Spleen (tissue), 11 donors: ENCODE results near the gene OSM. TPM values are rescaled to one million over a fixed set of nuclear protein-coding genes. Genes with fewer than 3 reads are reported as not detected.

Experiments
- DNase-seq: peaks from one replicate; pipeline ENCODE4 v3.0.0-alpha.2; 2020
- H3K27ac ChIP-seq, 8 donors: fragments of 200-600 bp; sonication (generic) in 7 of 8; 1 replicate in 4 of 8; 2 replicates in 4 of 8; pipeline versions ENCODE4 v1.5.0 to v1.8.0; 2016 to 2021; ENCODE audit warnings: inconsistent platforms in 4 of 8, mild to moderate bottlenecking in 4 of 8, moderate library complexity in 1 of 8
- H3K27me3 ChIP-seq, 7 donors: fragments of 200-600 bp; sonication (generic) in 6 of 7; replicated peaks in 1 of 7; 1 replicate in 4 of 7; 2 replicates in 3 of 7; pipeline versions ENCODE4 v1.5.0 to v1.8.0; 2016 to 2021; ENCODE audit warnings: inconsistent platforms in 3 of 7, mild to moderate bottlenecking in 1 of 7
- H3K36me3 ChIP-seq, 6 donors: fragments of 200-600 bp; sonication (generic) in 5 of 6; 1 replicate in 4 of 6; 2 replicates in 2 of 6; pipeline versions ENCODE4 v1.5.0 to v1.8.0; 2016 to 2021; ENCODE audit warnings: inconsistent platforms in 2 of 6
- H3K4me1 ChIP-seq, 6 donors: fragments of 200-600 bp; sonication (generic) in 5 of 6; 1 replicate in 3 of 6; 2 replicates in 3 of 6; pipeline versions ENCODE4 v1.5.0 to v1.8.0; 2016 to 2021; ENCODE audit warnings: inconsistent platforms in 3 of 6
- H3K4me3 ChIP-seq, 8 donors: fragments of 200-600 bp; sonication (generic) in 7 of 8; 1 replicate in 4 of 8; 2 replicates in 4 of 8; pipeline versions ENCODE4 v1.5.0 to v1.8.0; 2016 to 2021; ENCODE audit warnings: inconsistent platforms in 4 of 8, mild to moderate bottlenecking in 4 of 8, moderate library complexity in 2 of 8
- H3K9me3 ChIP-seq, 8 donors: fragments of 200-600 bp; sonication (generic) in 7 of 8; 1 replicate in 4 of 8; 2 replicates in 4 of 8; pipeline versions ENCODE4 v1.5.0 to v1.8.0; 2016 to 2021; ENCODE audit warnings: inconsistent platforms in 4 of 8
- CTCF ChIP-seq, 11 experiments: fragments of 200-600 bp in 7 of 11; fragments of 450-650 bp in 4 of 11; sonication (generic) in 4 of 11; IDR thresholded peaks in 8 of 11; conservative IDR thresholded peaks in 3 of 11; 1 replicate in 7 of 11; 2 replicates in 4 of 11; pipeline versions ENCODE4 v1.4.0 to v1.8.0; 2016 to 2021; ENCODE audit warnings: antibody characterized with exemption in 11 of 11, inconsistent platforms in 4 of 11, mild to moderate bottlenecking in 1 of 11
- POLR2A ChIP-seq, 3 donors: fragments of 450-650 bp; IDR thresholded peaks; one replicate each; pipeline ENCODE4 v1.5.1; 2017; ENCODE audit warnings: antibody characterized with exemption in 3 of 3, mild to moderate bottlenecking in 1 of 3
- POLR2AphosphoS5 ChIP-seq, 3 donors: sonication (generic); formaldehyde crosslinking; IDR thresholded peaks; one replicate each; pipeline ENCODE4 v1.5.1; 2017; ENCODE audit warnings: antibody characterized with exemption in 3 of 3
- WGBS, 5 donors: extraction: QIAGEN DNeasy Blood & Tissue Kit in 3 of 5; methylation state at CpG; one replicate each; pipeline versions ENCODE4 v1.1.5 to v1.1.7; 2013 to 2018; 5-methylcytosine and 5-hydroxymethylcytosine counted together
- intact Hi-C: fragments of 100-400 bp; cut with DNase I; formaldehyde crosslinking; loops from one replicate; pipeline ENCODE4 v1.15.0; 2023; ENCODE audit warnings: low total_unique reads
- polyA plus RNA-seq, 3 donors: library from polyadenylated mRNA; stranded (reverse); fragments of 200-250 nt; gene quantifications; one replicate each; pipeline ENCODE4 v1.2.1, GENCODE V29; 2013
- total RNA-seq, 7 donors: library from RNA; depleted of rRNA in 3 of 7; stranded (reverse); fragments of >200 nt in 3 of 7; fragmentation: NEBNext Ultra II Directional in 4 of 7; extraction: Animal tissue kit (Norgen Biotek cat#: 25700) in 4 of 7; gene quantifications; one replicate each; pipeline versions ENCODE4 v1.1.0 to v1.2.1, GENCODE V29; 2016 to 2021
- donor health status: healthy with polysubstance abuse.
- donor health status: DM: no; HTN: no; CAD: no; lungs with moderate emphysema.
- donor health status: DM: no; HTN: no; CAD: no.
- donor health status: Bipolar disorder and iron deficiency.
- donor health status: healthy.
- donor health status: DM: no; HTN: no; CAD: no.
- donor health status: DM: yes; HTN: yes; CAD: no.

OSM gene
- total and polyA plus RNA-seq, 10 donors: 1.2 to 16.8 (median 3.0) TPM

DNA sequence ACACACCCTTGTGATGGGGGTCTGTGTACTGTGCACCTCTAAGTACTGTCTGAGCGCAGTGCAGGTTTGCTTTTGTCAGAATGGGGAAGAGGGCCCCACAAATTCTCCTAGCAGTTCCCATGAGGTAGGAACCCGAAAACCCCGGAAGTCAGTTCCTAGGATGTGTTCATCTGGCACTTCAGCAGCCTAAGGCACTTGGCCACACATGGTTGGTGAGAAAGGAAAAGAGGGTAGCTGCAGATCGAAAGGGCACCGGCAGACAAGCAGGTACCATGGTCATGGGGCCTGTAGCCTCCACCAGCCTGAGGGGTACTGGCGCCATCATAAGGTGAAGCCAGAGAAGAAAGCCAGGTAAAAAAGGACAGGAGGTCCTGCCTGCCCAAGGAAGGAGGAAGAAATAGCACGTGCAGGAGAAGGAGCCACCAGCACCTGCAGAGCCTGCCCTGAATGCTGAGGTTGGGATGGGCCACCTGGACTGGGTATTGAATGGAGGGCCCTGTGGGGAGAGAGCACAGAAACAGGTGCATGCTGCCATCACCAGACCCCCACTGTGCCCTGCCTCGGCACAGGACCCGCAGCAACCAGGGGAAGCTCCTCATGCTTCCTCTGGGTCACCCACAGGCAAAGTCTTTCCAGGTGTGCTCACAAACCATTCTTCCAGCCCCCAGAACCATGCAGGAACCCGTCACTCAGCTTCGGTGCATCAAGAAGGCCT lies 30.8 kb upstream of the OSM start:
- peaks cover 0 to 100% (median 72%) of the 10 kb centered on the region in 6 donors for H3K36me3 ChIP-seq
- DNase-seq: no peak
- H3K4me3 ChIP-seq: no peak overlapping the region
- H3K9me3 ChIP-seq: no peaks in the 10 kb centered on the region
- H3K27ac ChIP-seq: peak overlapping the region in 3 of 8 donors; percentile 26 to 75 (median 66)
- no peaks in the 10 kb centered on the region for H3K27me3 ChIP-seq
- peaks cover 15 to 85% (median 31%) of the 10 kb centered on the region in 6 donors for H3K4me1 ChIP-seq
- TF ChIP-seq POLR2A (IDR thresholded peaks at IDR 0.05): no peak
- peak in 1 of 3 donors; percentile 5 for TF ChIP-seq POLR2AphosphoS5 (IDR thresholded peaks at IDR 0.05)
- no peak for TF ChIP-seq CTCF (IDR thresholded peaks at IDR 0.05 in 8 of 11, conservative IDR thresholded peaks at IDR 0.05 in 3 of 11)
- WGBS, 5 donors: 77 to 92% (median 89%) methylated on average over 10 to 11 of the region's 11 CpGs
- intact Hi-C loops: no loop called here

DNA sequence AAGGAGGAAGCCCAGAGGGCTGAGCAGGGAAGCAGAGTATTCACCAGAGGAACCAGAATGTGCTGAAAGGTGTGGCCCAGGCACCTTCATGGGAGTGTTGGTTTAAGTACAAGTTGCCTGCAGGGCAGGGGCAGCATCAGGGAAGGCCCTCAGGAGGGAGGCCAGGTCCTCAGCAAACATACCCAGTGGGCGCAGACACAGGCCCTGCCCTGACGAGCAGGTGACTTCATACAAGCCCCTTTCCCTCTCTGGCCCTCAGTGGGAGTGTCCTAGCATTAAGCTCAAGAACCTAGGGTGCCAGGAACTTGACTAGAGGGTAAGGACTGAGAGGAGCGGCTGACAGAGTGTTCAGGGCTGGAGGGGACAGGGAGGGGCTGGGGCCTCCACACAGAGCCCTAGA lies 30.2 kb upstream of the OSM start:
- H3K9me3 ChIP-seq: no peaks in the 10 kb centered on the region
- no peak overlapping the region for H3K4me3 ChIP-seq
- H3K4me1 ChIP-seq: peaks cover 9 to 85% (median 30%) of the 10 kb centered on the region in 6 donors
- intact Hi-C loops: no loop called here
- DNase-seq: no peak
- WGBS, 5 donors: 78 to 94% (median 93%) methylated on average over 2 to 3 of the region's 3 CpGs
- H3K27me3 ChIP-seq: no peaks in the 10 kb centered on the region
- H3K27ac ChIP-seq: peak overlapping the region in 3 of 8 donors; percentile 26 to 75 (median 66)
- TF ChIP-seq CTCF (IDR thresholded peaks at IDR 0.05 in 8 of 11, conservative IDR thresholded peaks at IDR 0.05 in 3 of 11) (no peak), POLR2AphosphoS5 (IDR thresholded peaks at IDR 0.05) (peak in 1 of 3 donors; percentile 13), POLR2A (IDR thresholded peaks at IDR 0.05) (no peak)
- H3K36me3 ChIP-seq: peaks cover 0 to 100% (median 77%) of the 10 kb centered on the region in 6 donors

GRCh38 chr22:30296324-30296723 lies 29.7 kb upstream of the OSM start:
- peak overlapping the region in 3 of 8 donors; percentile 26 to 75 (median 66) for H3K27ac ChIP-seq
- H3K4me3 ChIP-seq: no peak overlapping the region
- no peak for DNase-seq
- no peaks in the 10 kb centered on the region for H3K27me3 ChIP-seq
- 84 to 91% (median 88%) methylated on average over 4 of the region's 4 CpGs for WGBS, 5 donors
- peaks cover 0 to 100% (median 78%) of the 10 kb centered on the region in 6 donors for H3K36me3 ChIP-seq
- intact Hi-C loops: no loop called here
- H3K9me3 ChIP-seq: no peaks in the 10 kb centered on the region
- no peak for TF ChIP-seq POLR2AphosphoS5 (IDR thresholded peaks at IDR 0.05)
- TF ChIP-seq CTCF (IDR thresholded peaks at IDR 0.05 in 8 of 11, conservative IDR thresholded peaks at IDR 0.05 in 3 of 11): no peak
- no peak for TF ChIP-seq POLR2A (IDR thresholded peaks at IDR 0.05)
- peaks cover 9 to 85% (median 30%) of the 10 kb centered on the region in 6 donors for H3K4me1 ChIP-seq

- H3K27me3 ChIP-seq: no peaks in the 10 kb centered on the region
- no peaks in the 10 kb centered on the region for H3K9me3 ChIP-seq
- intact Hi-C loops: no loop called here
- DNase-seq: no peak
- 74 to 85% (median 81%) methylated on average over 7 of the region's 7 CpGs for WGBS, 5 donors
- peaks cover 0 to 97% (median 76%) of the 10 kb centered on the region in 6 donors for H3K36me3 ChIP-seq
- TF ChIP-seq CTCF (IDR thresholded peaks at IDR 0.05 in 8 of 11, conservative IDR thresholded peaks at IDR 0.05 in 3 of 11) (no peak), POLR2AphosphoS5 (IDR thresholded peaks at IDR 0.05) (peak in 1 of 3 donors; percentile 34), POLR2A (IDR thresholded peaks at IDR 0.05) (no peak)
- H3K4me1 ChIP-seq: peaks cover 11 to 85% (median 30%) of the 10 kb centered on the region in 6 donors
- H3K27ac ChIP-seq: peak overlapping the region in 3 of 8 donors; percentile 24 to 75 (median 66)
- no peak overlapping the region for H3K4me3 ChIP-seq
Observed at GRCh38 chr22:30295576-30295975, 28.9 kb upstream of the OSM start.
